ENCODE results near the gene LCE6A. TPM values are rescaled to one million over a fixed set of nuclear protein-coding genes. Genes with fewer than 3 reads are reported as not detected.

Gene LCE6A
- total RNA-seq, 1 donor from 2014 or later: not detected

- no peak overlapping the region for H3K4me3 ChIP-seq (ENCODE audit: low read length in 3 of 3)
- no peaks in the 10 kb centered on the region for H3K27me3 ChIP-seq (ENCODE audit: control insufficient read depth in 3 of 3, insufficient read depth in 3 of 3, low read length in 3 of 3)
- no peak overlapping the region for H3K27ac ChIP-seq (ENCODE audit: low read depth, low read length)
- no peaks in the 10 kb centered on the region for H3K4me1 ChIP-seq (ENCODE audit: control insufficient read depth in 3 of 3, insufficient read depth in 3 of 3, low read length in 3 of 3)
- no peaks in the 10 kb centered on the region for H3K9me3 ChIP-seq (ENCODE audit: control insufficient read depth in 3 of 3, low read length in 3 of 3)
- no peaks in the 10 kb centered on the region for H3K36me3 ChIP-seq (ENCODE audit: control insufficient read depth in 3 of 3, insufficient read depth in 3 of 3, low read length in 3 of 3)
- H3K9ac ChIP-seq (ENCODE audit: low read depth in 1 of 3, low read length in 3 of 3): no peak overlapping the region
These were observed 28.4 kb downstream of the LCE6A start for GRCh38 chr1:152870831-152871730.

DNA sequence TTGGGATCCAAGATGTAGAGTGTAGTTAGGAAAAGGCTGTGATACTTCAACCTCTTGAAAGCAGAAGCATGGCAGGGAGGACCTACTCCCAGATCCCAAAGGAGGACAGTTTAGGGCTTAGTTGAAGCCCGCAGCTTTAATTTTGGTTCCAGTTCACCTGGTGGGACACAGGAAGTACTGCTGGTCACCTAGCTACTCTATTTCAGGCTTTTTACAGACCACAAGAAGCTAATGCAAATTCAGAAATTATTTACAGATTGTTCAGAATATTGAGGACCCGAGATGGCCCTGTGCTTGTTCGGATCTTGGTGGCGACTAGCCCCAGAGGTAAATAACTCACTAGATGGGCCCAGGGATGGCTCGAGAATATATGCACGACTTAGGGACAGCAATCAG lies 29.1 kb downstream of the LCE6A start:
- no peak overlapping the region for H3K9ac ChIP-seq (ENCODE audit: low read depth in 1 of 3, low read length in 3 of 3)
- H3K36me3 ChIP-seq (ENCODE audit: control insufficient read depth in 3 of 3, insufficient read depth in 3 of 3, low read length in 3 of 3): no peaks in the 10 kb centered on the region
- no peaks in the 10 kb centered on the region for H3K9me3 ChIP-seq (ENCODE audit: control insufficient read depth in 3 of 3, low read length in 3 of 3)
- no peaks in the 10 kb centered on the region for H3K4me1 ChIP-seq (ENCODE audit: control insufficient read depth in 3 of 3, insufficient read depth in 3 of 3, low read length in 3 of 3)
- no peaks in the 10 kb centered on the region for H3K27me3 ChIP-seq (ENCODE audit: control insufficient read depth in 3 of 3, insufficient read depth in 3 of 3, low read length in 3 of 3)
- H3K4me3 ChIP-seq (ENCODE audit: low read length in 3 of 3): no peak overlapping the region
- H3K27ac ChIP-seq (ENCODE audit: low read depth, low read length): no peak overlapping the region

DNA sequence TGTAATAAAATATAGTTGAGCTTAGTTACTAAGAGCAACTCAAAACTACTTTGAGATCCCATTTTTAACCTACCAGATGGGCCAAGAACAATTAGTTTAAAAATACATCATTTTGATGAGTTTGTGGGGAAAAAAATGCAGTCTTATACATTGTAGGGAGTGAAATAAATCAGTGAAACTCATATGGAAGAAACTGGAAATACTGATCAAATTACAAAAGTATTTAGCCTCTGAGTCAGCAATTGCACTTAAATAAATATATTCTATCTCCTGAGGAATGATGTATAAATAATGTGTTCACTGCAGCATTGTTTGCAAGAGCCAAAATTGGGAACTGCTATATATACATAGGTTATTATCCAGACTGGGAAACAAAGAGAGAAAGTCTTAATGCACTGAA lies 30.8 kb downstream of the LCE6A start:
- no peaks in the 10 kb centered on the region for H3K4me1 ChIP-seq (ENCODE audit: control insufficient read depth in 3 of 3, insufficient read depth in 3 of 3, low read length in 3 of 3)
- H3K9ac ChIP-seq (ENCODE audit: low read depth in 1 of 3, low read length in 3 of 3): no peak overlapping the region

GRCh38 chr1:152876827-152877226 lies 34.2 kb downstream of the LCE6A start:
- Histone ChIP-seq H3K27me3 (ENCODE audit: control insufficient read depth in 3 of 3, insufficient read depth in 3 of 3, low read length in 3 of 3) (no peaks in the 10 kb centered on the region), H3K36me3 (ENCODE audit: control insufficient read depth in 3 of 3, insufficient read depth in 3 of 3, low read length in 3 of 3) (no peaks in the 10 kb centered on the region), H3K4me1 (ENCODE audit: control insufficient read depth in 3 of 3, insufficient read depth in 3 of 3, low read length in 3 of 3) (no peaks in the 10 kb centered on the region), H3K27ac (ENCODE audit: low read depth, low read length) (no peak overlapping the region), H3K9me3 (ENCODE audit: control insufficient read depth in 3 of 3, low read length in 3 of 3) (no peaks in the 10 kb centered on the region), H3K9ac (ENCODE audit: low read depth in 1 of 3, low read length in 3 of 3) (no peak overlapping the region), H3K4me3 (ENCODE audit: low read length in 3 of 3) (no peak overlapping the region)

More for the DNA sequence above, 30.8 kb downstream of the LCE6A start:
- no peak overlapping the region for H3K27ac ChIP-seq (ENCODE audit: low read depth, low read length)
- H3K36me3 ChIP-seq (ENCODE audit: control insufficient read depth in 3 of 3, insufficient read depth in 3 of 3, low read length in 3 of 3): no peaks in the 10 kb centered on the region
- no peaks in the 10 kb centered on the region for H3K9me3 ChIP-seq (ENCODE audit: control insufficient read depth in 3 of 3, low read length in 3 of 3)
- H3K4me3 ChIP-seq (ENCODE audit: low read length in 3 of 3): no peak overlapping the region
- no peaks in the 10 kb centered on the region for H3K27me3 ChIP-seq (ENCODE audit: control insufficient read depth in 3 of 3, insufficient read depth in 3 of 3, low read length in 3 of 3)

GRCh38 chr1:152878042-152878441 lies 35.4 kb downstream of the LCE6A start, which contains the start of gene SMCP:
SMCP (plus strand) TSS chr1:152878322; CDS start chr1:152884423, 6,101 bp downstream.
- Histone ChIP-seq H3K9ac (ENCODE audit: low read depth in 1 of 3, low read length in 3 of 3) (no peak within 1 kb of the TSS), H3K27ac (ENCODE audit: low read depth, low read length) (no peak within 1 kb of the TSS)

DNA sequence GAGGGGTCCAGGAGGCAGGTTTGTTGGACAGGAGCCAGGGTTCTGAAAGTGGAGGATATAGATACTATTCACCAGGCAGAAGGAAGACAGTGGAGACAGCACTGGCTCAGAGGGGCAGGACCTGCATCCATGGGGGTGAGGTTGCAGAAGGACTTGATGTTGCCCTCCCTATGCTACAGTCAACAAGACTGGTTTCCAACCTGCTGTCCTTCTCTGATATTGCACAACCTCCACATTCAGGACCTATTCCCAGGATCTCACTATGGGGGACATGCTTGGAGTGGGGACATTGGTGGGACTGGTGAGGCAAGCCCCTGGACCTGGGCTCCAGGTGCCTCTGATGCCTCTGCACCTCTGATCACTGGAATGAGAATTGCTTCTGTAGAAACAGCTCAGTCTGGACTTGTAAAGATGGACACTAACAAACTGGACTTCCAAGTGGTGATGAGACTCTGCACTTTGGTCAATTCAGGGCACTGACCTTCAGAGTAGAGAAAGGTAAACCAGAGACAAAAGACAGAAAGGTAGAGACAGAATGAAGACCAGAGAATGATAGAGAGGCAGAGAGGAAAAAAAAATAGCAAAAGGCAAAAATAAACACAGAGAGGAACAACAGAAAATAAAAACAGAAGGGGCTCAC lies 37.0 kb downstream of the LCE6A start:
- Histone ChIP-seq H3K4me1 (ENCODE audit: control insufficient read depth in 3 of 3, insufficient read depth in 3 of 3, low read length in 3 of 3) (no peaks in the 10 kb centered on the region), H3K9me3 (ENCODE audit: control insufficient read depth in 3 of 3, low read length in 3 of 3) (no peaks in the 10 kb centered on the region), H3K27me3 (ENCODE audit: control insufficient read depth in 3 of 3, insufficient read depth in 3 of 3, low read length in 3 of 3) (peaks cover 0 to 4% (median 0%) of the 10 kb centered on the region in 3 donors), H3K4me3 (ENCODE audit: low read length in 3 of 3) (no peak overlapping the region), H3K36me3 (ENCODE audit: control insufficient read depth in 3 of 3, insufficient read depth in 3 of 3, low read length in 3 of 3) (no peaks in the 10 kb centered on the region), H3K27ac (ENCODE audit: low read depth, low read length) (no peak overlapping the region), H3K9ac (ENCODE audit: low read depth in 1 of 3, low read length in 3 of 3) (no peak overlapping the region)

More at GRCh38 chr1:152878042-152878441, 35.4 kb downstream of the LCE6A start, which contains the start of gene SMCP:
- Histone ChIP-seq H3K4me3 (ENCODE audit: low read length in 3 of 3) (no peak within 1 kb of the TSS), H3K4me1 (ENCODE audit: control insufficient read depth in 3 of 3, insufficient read depth in 3 of 3, low read length in 3 of 3) (no peaks in the 10 kb centered on the region), H3K36me3 (ENCODE audit: control insufficient read depth in 3 of 3, insufficient read depth in 3 of 3, low read length in 3 of 3) (no peaks in the 10 kb centered on the region), H3K9me3 (ENCODE audit: control insufficient read depth in 3 of 3, low read length in 3 of 3) (no peaks in the 10 kb centered on the region), H3K27me3 (ENCODE audit: control insufficient read depth in 3 of 3, insufficient read depth in 3 of 3, low read length in 3 of 3) (no peaks in the 10 kb centered on the region)

DNA sequence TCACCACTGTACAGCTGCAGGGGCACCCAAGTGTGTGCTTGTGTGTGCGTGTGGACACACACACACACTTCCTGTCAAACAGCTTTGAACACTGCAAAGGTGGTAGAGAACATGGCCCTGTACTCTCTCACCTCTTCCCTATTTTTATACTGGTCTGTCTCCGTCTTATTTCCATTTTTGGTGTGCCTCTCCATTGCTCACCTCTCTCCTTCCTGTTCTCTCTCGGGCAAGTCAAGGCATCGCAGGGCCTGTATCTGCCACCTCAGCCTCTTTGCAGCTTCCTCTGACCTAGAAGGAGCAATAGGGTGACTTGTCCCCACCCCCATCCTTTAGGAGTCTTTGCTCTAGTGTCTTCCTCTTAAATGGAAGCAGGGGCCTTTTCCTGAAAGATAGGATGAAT lies 37.7 kb downstream of the LCE6A start:
- no peak overlapping the region for H3K9ac ChIP-seq (ENCODE audit: low read depth in 1 of 3, low read length in 3 of 3)
- H3K9me3 ChIP-seq (ENCODE audit: control insufficient read depth in 3 of 3, low read length in 3 of 3): no peaks in the 10 kb centered on the region
- peaks cover 0 to 4% (median 0%) of the 10 kb centered on the region in 3 donors for H3K27me3 ChIP-seq (ENCODE audit: control insufficient read depth in 3 of 3, insufficient read depth in 3 of 3, low read length in 3 of 3)
- no peaks in the 10 kb centered on the region for H3K4me1 ChIP-seq (ENCODE audit: control insufficient read depth in 3 of 3, insufficient read depth in 3 of 3, low read length in 3 of 3)
- H3K36me3 ChIP-seq (ENCODE audit: control insufficient read depth in 3 of 3, insufficient read depth in 3 of 3, low read length in 3 of 3): no peaks in the 10 kb centered on the region
- H3K4me3 ChIP-seq (ENCODE audit: low read length in 3 of 3): no peak overlapping the region
- H3K27ac ChIP-seq (ENCODE audit: low read depth, low read length): no peak overlapping the region

- H3K27me3 ChIP-seq (ENCODE audit: control insufficient read depth in 3 of 3, insufficient read depth in 3 of 3, low read length in 3 of 3): peaks cover 0 to 4% (median 0%) of the 10 kb centered on the region in 3 donors
- H3K27ac ChIP-seq (ENCODE audit: low read depth, low read length): no peak overlapping the region
These were observed 38.3 kb downstream of the LCE6A start for GRCh38 chr1:152880907-152881306.

DNA sequence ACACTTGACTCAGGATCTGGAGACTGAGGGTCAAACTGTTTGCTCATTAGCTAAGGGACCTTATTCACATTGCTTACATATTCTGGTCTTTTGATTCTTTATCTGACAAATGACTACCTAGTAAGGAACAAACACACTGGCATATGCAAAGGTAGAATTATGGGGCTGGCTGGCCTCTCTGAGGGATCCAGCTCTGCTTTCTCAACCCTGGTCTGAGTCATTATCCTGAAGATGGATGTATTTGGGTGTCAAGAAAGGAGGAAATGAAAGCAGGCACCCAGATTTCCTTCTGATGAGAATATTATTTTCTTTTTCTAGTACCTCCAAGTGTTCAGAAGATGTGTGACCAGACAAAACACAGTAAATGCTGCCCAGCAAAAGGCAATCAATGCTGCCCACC lies 41.4 kb downstream of the LCE6A start:
- no peaks in the 10 kb centered on the region for H3K4me1 ChIP-seq (ENCODE audit: control insufficient read depth in 3 of 3, insufficient read depth in 3 of 3, low read length in 3 of 3)
- no peaks in the 10 kb centered on the region for H3K9me3 ChIP-seq (ENCODE audit: control insufficient read depth in 3 of 3, low read length in 3 of 3)
- H3K27ac ChIP-seq (ENCODE audit: low read depth, low read length): no peak overlapping the region
- peaks cover 0 to 4% (median 0%) of the 10 kb centered on the region in 3 donors for H3K27me3 ChIP-seq (ENCODE audit: control insufficient read depth in 3 of 3, insufficient read depth in 3 of 3, low read length in 3 of 3)
- H3K36me3 ChIP-seq (ENCODE audit: control insufficient read depth in 3 of 3, insufficient read depth in 3 of 3, low read length in 3 of 3): no peaks in the 10 kb centered on the region
- H3K9ac ChIP-seq (ENCODE audit: low read depth in 1 of 3, low read length in 3 of 3): no peak overlapping the region
- no peak overlapping the region for H3K4me3 ChIP-seq (ENCODE audit: low read length in 3 of 3)

More at GRCh38 chr1:152880907-152881306, 38.3 kb downstream of the LCE6A start:
- no peak overlapping the region for H3K9ac ChIP-seq (ENCODE audit: low read depth in 1 of 3, low read length in 3 of 3)
- no peaks in the 10 kb centered on the region for H3K4me1 ChIP-seq (ENCODE audit: control insufficient read depth in 3 of 3, insufficient read depth in 3 of 3, low read length in 3 of 3)
- H3K4me3 ChIP-seq (ENCODE audit: low read length in 3 of 3): no peak overlapping the region
- H3K36me3 ChIP-seq (ENCODE audit: control insufficient read depth in 3 of 3, insufficient read depth in 3 of 3, low read length in 3 of 3): no peaks in the 10 kb centered on the region
- no peaks in the 10 kb centered on the region for H3K9me3 ChIP-seq (ENCODE audit: control insufficient read depth in 3 of 3, low read length in 3 of 3)

DNA sequence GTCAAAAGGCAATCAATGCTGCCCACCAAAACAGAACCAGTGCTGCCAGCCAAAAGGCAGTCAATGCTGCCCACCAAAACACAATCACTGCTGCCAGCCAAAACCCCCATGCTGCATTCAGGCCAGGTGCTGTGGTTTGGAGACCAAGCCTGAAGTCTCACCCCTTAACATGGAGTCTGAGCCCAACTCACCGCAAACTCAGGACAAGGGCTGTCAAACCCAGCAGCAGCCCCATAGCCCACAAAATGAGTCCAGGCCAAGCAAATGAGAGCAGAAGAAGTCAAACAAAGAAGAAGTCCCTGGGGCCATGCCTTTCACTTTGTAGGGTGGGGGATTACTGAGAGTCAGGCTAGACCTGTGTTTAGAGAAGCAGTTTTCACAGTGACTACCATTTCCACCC lies 41.9 kb downstream of the LCE6A start:
- Histone ChIP-seq H3K27me3 (ENCODE audit: control insufficient read depth in 3 of 3, insufficient read depth in 3 of 3, low read length in 3 of 3) (peaks cover 0 to 4% (median 0%) of the 10 kb centered on the region in 3 donors), H3K36me3 (ENCODE audit: control insufficient read depth in 3 of 3, insufficient read depth in 3 of 3, low read length in 3 of 3) (no peaks in the 10 kb centered on the region), H3K9ac (ENCODE audit: low read depth in 1 of 3, low read length in 3 of 3) (no peak overlapping the region), H3K27ac (ENCODE audit: low read depth, low read length) (no peak overlapping the region), H3K4me1 (ENCODE audit: control insufficient read depth in 3 of 3, insufficient read depth in 3 of 3, low read length in 3 of 3) (no peaks in the 10 kb centered on the region), H3K4me3 (ENCODE audit: low read length in 3 of 3) (no peak overlapping the region), H3K9me3 (ENCODE audit: control insufficient read depth in 3 of 3, low read length in 3 of 3) (no peaks in the 10 kb centered on the region)

Measured in skeletal muscle tissue (tissue), 4 donors.